HTR-8/SVneo (cell line): ENCODE results near the gene DPH2.

Source experiments
- DNase-seq: peaks from one replicate; pipeline ENCODE4 v3.0.0; 2011; ENCODE audit warnings: low spot score, mixed read lengths; ENCODE audit not compliant: insufficient read length
- FAIRE-seq: peaks from 2 replicates; lab custom pipeline; 2011; peaks lifted over from hg19 to GRCh38; lab: Jason Lieb, UNC

The DPH2 gene

GRCh38 chr1:43963890-43964289 is 5.9 kb upstream of the DPH2 start:
- FAIRE-seq (no peak), DNase-seq (no peak)

DNA sequence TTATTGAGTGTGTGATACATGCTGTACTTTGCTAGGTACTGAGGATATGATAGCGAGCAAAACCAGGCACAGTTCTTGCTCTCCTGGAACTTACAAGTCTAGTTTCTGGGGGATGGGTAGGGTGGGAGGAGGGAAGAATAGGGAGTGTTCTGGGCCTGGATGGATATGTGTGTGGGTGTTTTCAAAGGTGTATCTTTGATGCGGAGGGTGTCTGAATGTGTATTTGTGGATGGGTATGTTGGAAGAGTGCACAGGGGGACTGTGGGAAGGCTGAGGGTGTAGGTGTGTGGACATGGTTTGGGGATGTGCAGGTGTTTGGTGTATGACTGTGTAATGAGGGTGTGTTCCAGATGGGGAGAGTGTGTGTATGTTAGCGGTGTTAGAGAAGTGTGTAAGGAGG is 4.5 kb upstream of the DPH2 start:
- no peak for DNase-seq
- no peak for FAIRE-seq

DNA sequence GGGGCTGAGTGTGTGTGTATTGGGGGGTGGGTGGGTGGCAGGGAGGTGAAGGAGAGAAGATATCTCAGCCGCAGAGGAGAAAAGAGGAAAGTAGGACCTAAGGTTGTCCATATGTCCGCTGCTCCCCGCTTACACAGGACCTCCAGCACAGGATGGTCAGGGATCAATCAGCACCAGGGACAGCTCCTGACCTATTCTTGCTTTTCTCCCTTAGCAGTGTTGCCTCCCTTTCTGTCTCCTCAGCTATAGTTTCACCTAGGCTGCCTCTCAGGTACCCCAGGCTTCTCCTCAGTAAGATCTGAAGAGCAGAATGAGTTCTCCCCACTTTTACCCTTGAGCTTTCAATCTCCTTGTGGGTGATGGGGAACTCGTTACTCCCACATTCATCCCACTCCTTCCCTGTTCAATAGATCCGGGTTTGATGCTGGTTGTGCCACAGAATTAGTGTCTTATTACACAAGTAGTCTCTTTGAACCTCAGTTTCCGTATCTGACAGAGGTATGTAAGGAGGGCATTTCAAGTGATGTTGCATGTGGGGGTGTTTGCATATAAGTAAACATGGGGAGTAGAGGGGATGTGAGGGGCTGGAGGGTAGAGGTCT is 1.4 kb upstream of the DPH2 start:
- DNase-seq = no peak
- no peak for FAIRE-seq

GRCh38 chr1:43969416-43969745 is 429 bp upstream of the DPH2 start:
- no peak for DNase-seq
- no peak for FAIRE-seq

DNA sequence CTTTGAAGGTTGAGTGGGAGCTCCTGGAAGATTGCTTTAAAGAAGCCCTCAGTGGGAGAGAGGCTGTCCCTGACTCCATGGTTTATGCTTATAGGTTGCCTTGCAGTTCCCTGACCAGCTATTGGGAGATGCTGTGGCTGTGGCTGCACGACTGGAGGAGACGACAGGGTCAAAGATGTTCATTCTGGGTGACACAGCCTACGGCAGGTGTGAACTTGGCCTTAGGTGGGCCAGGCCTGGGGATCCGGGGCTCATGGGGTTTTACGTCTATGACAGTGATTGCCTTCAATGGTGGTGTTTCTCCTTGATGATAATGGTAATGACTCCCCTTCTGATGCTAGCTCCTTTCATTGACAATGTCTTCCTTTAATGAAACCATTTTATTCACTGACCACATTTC is 692 bp downstream of the DPH2 start:
- DNase-seq (no peak), FAIRE-seq (no peak)

DNA sequence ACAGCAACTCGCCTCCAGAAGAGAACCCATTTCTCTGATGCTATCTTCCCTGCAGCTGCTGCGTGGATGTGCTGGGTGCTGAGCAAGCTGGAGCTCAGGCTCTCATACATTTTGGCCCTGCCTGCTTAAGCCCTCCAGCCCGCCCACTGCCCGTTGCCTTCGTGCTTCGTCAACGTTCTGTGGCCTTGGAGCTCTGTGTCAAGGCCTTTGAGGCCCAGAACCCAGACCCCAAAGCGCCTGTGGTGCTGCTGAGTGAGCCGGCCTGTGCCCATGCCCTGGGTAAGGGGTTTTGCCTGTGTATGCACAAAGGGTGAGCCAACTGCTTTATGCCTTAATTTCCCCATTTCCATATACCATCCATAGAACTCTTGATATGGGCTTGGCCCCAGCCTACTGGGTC is 1.1 kb downstream of the DPH2 start:
- DNase-seq (no peak), FAIRE-seq (no peak)

DNA sequence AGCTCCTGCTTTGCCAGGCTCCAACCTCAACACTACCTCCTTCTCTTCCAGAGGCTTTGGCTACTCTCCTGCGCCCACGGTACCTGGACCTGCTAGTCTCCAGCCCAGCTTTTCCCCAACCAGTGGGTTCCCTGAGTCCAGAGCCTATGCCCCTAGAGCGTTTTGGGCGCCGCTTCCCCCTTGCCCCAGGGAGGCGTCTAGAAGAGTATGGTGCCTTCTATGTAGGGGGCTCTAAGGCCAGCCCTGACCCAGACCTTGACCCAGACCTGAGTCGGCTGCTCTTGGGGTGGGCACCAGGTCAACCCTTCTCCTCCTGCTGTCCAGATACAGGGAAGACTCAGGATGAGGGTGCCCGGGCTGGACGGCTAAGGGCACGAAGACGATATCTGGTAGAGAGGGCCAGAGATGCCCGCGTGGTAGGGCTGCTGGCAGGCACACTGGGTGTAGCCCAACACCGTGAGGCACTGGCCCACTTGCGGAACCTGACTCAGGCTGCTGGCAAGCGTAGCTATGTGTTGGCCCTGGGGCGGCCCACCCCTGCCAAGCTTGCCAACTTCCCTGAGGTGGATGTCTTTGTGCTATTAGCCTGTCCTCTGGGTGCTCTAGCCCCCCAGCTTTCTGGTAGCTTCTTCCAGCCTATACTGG is 1.6 kb downstream of the DPH2 start:
- FAIRE-seq = no peak
- DNase-seq = no peak

- FAIRE-seq = no peak
Observed at GRCh38 chr1:43973981-43974442, 4.2 kb downstream of the DPH2 start.

DNA sequence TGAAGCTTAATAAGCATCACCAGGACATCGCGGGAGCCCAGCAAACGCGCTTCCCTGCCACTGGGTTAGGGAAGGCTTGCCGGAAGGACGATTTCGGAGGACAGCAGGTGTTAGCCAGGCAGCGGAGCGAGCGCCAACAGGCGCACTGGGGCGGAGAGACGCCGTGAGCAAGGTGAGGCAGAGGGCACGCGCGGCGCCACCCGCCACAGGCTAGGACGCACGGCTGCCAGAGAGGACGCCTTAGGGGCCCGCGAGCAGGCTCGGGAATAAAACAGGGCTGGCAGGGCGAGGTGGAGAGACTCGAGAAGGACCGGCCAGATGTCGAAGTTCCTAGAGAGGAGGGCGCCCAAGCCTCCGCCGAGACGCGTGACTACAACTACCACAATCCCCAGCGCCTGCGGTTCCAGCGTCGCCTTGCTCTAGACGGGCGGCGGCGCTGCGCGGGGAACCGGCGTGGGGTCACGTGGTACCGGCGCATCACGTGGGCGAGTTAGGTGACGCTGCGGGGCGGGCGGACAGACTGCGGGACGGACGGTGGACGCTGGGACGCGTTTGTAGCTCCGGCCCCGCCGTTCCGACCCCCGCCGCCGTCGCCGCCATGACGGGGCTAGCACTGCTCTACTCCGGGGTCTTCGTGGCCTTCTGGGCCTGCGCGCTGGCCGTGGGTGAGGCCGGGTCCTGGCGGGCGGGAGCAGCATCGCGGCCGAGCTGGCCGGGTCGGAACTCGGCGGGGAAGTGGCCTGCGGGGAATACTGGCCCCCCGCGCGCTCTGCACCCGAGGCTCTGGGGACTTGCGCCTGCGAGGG is 4.8 kb downstream of the DPH2 start, which contains the start of gene ATP6V0B:
TSS of gene ATP6V0B (plus strand) at position 518 of the 806 bp plus-strand sequence. CDS start at position 599, 81 bp downstream.
- FAIRE-seq = peak; percentile 98
- peak; percentile 89 for DNase-seq

More at GRCh38 chr1:43973981-43974442, 4.2 kb downstream of the DPH2 start:
- no peak for DNase-seq

DNA sequence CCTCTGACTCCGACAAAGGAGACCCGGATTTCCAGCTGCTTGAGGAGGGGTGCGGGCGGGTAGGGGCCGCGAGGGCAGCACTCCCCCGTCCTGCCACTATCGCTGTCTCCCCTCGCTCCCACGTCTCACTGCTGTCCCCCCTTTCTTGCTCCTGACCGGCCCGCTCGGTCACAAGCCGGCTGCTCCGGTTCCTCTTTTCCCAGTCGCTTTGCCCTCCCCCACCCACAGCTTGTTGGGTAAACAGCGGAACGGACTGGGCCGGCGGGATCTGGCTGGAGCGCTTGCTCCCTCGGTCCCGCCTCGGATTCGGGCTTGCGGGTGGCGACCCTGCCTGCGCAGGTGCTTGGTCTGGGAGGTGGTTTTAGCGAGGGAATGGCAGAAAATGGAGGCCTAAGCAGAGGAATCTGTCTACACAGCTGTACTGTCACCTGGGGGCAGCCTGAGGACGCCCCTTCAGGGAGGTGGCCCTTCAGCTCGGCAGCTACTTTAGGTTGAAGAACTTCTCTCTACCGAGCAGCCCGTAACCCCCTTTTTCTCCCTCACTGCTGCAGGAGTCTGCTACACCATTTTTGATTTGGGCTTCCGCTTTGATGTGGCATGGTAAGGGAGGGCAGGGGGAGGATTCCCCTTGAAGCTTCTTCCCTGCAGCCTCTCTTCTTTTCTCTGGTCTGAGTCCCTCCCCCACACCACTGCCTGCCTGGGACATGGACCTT is 5.6 kb downstream of the DPH2 start:
- no peak for DNase-seq
- no peak for FAIRE-seq

GRCh38 chr1:43976045-43976444 is 6.2 kb downstream of the DPH2 start:
- DNase-seq (no peak), FAIRE-seq (no peak)

DNA sequence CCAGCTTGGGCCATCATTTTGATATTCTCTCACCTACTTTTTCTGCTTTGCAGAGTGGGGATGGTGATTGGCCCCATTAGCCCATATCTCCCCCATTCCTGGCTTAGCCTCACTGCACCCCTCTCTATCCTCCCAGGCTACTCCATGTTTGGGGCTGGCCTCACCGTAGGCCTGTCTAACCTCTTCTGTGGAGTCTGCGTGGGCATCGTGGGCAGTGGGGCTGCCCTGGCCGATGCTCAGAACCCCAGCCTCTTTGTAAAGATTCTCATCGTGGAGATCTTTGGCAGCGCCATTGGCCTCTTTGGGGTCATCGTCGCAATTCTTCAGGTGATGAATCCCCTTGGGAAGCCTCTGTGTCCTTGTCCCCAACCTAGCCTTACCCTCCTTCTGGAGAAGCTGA is 7.1 kb downstream of the DPH2 start:
- no peak for DNase-seq
- no peak for FAIRE-seq

DNA sequence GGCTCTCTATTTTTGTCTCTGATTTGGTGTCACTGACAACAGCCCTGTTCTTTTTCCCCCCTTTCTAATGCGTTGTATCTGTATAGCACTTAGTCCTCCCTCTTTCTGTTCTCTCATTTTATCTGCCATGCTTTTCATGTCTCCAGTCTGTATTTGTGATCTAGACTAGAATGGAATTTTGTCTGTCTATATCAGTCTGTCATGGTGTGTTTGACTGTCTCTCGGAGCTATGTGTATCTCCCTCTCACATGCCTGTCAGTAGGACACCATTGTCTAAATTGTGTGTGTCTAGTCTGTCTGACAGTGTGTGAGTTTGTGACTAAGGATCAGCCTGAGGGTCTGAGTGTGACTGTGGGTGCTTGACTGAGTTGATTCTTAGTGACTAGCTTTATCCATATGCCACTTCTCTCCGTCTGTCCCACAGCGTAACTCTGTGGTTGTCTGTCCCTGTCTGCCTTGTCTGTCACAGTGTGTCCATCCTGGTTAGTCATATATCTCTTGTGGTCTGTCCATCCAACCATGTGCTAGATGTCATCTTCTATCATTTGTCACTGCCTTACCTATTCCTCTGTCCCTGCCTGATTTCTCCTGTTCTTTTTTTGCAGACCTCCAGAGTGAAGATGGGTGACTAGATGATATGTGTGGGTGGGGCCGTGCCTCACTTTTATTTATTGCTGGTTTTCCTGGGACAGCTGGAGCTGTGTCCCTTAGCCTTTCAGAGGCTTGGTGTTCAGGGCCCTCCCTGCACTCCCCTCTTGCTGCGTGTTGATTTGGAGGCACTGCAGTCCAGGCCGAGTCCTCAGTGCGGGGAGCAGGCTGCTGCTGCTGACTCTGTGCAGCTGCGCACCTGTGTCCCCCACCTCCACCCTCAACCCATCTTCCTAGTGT is 7.8 kb downstream of the DPH2 start:
- no peak for FAIRE-seq
- DNase-seq = no peak

GRCh38 chr1:43978264-43978550 is 8.4 kb downstream of the DPH2 start:
- DNase-seq (no peak), FAIRE-seq (no peak)

GRCh38 chr1:43978551-43979260 is 8.9 kb downstream of the DPH2 start, which contains the start of gene B4GALT2:
TSS of gene B4GALT2 (plus strand) at chr1:43979210. CDS start at chr1:43981161, 1,951 bp downstream.
- FAIRE-seq (no peak), DNase-seq (no peak)

DNA sequence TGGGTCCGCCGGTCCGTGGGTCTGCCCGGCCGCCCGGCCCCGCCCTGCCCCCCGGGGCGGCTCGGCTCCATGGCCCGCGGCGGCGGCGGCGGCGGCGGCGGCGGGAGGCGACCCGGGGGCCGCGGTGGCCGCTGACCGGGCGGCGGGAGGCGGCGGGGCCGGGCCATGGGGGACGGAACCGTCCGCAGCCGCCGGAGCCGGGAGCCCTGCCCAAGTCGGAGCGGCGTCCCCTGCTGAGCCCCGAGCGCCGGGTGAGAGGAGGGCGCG is 9.4 kb downstream of the DPH2 start:
- FAIRE-seq (no peak), DNase-seq (no peak)

GRCh38 chr1:43979528-43980254 is 9.9 kb downstream of the DPH2 start:
- DNase-seq = no peak
- FAIRE-seq = peak; percentile 87

- FAIRE-seq = no peak
Observed at GRCh38 chr1:43980255-43981134, 10.7 kb downstream of the DPH2 start.

More at GRCh38 chr1:43980255-43981134, 10.7 kb downstream of the DPH2 start:
- DNase-seq = no peak
